SK-N-SH (cell line): ENCODE data around the gene FAM156B. TPM values are rescaled to one million over a fixed set of nuclear protein-coding genes. Genes with fewer than 3 reads are reported as not detected.

ENCODE experiments used
- CTCF ChIA-PET: fragments of 300-600, 350-600 bp; formaldehyde crosslinking; extraction: SDS; loops from one replicate; lab custom pipeline; 2021; lab: Yijun Ruan, JAX
- POLR2A ChIA-PET: fragments of 350-600 bp; sonication (Branson Sonifier 250); formaldehyde crosslinking; extraction: SDS; loops from one replicate; lab custom pipeline; 2020; ENCODE audit warnings: antibody characterized with exemption, inconsistent platforms; lab: Yijun Ruan, JAX
- DNase-seq: peaks from one replicate; pipeline ENCODE4 v3.0.0; 2012
- H2AFZ ChIP-seq: fragments of 200-600 bp; sonication (generic); 2 replicates; pipeline ENCODE4 v1.8.1; 2016; ENCODE audit warnings: antibody characterized with exemption, mild to moderate bottlenecking, low read depth
- H3F3A ChIP-seq: fragments of 200-600 bp; sonication (generic); replicated peaks from 2 replicates; pipeline ENCODE3; 2016; ENCODE audit warnings: antibody characterized with exemption, mild to moderate bottlenecking; ENCODE audit not compliant: insufficient read depth
- H3K27ac ChIP-seq, 2 experiments: fragments of 200-500 bp in 1 of 2; fragments of 200-600 bp in 1 of 2; sonication (Bioruptor generic) in 1 of 2; sonication (generic), shearing (Covaris generic) in 1 of 2; 2 replicates each; pipeline versions ENCODE4 v1.5.1 to v1.6.1; 2014 to 2016; ENCODE audit warnings: low read depth in 2 of 2, inconsistent platforms in 1 of 2, low read length in 1 of 2, mild to moderate bottlenecking in 1 of 2, mixed read lengths in 1 of 2
- H3K27me3 ChIP-seq: fragments of 200-600 bp; sonication (generic), shearing (Covaris generic); 2 replicates; pipeline ENCODE4 v1.6.1; 2016; ENCODE audit warnings: mixed run types; ENCODE audit not compliant: insufficient read depth
- H3K36me3 ChIP-seq, 2 experiments: fragments of 200-500 bp in 1 of 2; fragments of 200-600 bp in 1 of 2; sonication (Bioruptor generic) in 1 of 2; sonication (generic) in 1 of 2; replicated peaks in 1 of 2; 2 replicates each; pipeline versions ENCODE3 to v1.5.1; 2014 to 2016; ENCODE audit warnings: low read length in 1 of 2, mild to moderate bottlenecking in 1 of 2; ENCODE audit not compliant: insufficient read depth in 2 of 2, control insufficient read depth in 1 of 2
- H3K4me1 ChIP-seq, 2 experiments: fragments of 200-500 bp in 1 of 2; fragments of 200-600 bp in 1 of 2; sonication (Bioruptor generic) in 1 of 2; sonication (generic), shearing (Covaris generic) in 1 of 2; 2 replicates each; pipeline versions ENCODE4 v1.5.1 to v1.6.1; 2014 to 2016; ENCODE audit warnings: low read depth in 1 of 2, low read length in 1 of 2, mixed run types in 1 of 2; ENCODE audit not compliant: insufficient read depth in 2 of 2, control insufficient read depth in 1 of 2
- H3K4me2 ChIP-seq: fragments of 200-600 bp; sonication (generic), shearing (Covaris generic); 2 replicates; pipeline ENCODE4 v1.6.1; 2017; ENCODE audit warnings: mixed run types
- H3K4me3 ChIP-seq, 2 experiments: fragments of 200-500 bp in 1 of 2; fragments of 200-600 bp in 1 of 2; sonication (Bioruptor generic) in 1 of 2; sonication (generic), shearing (Covaris generic) in 1 of 2; 2 replicates each; pipeline versions ENCODE4 v1.5.1 to v1.8.1; 2014 to 2016; ENCODE audit warnings: low read depth in 2 of 2, inconsistent platforms in 1 of 2, low read length in 1 of 2, mild to moderate bottlenecking in 1 of 2, mixed read lengths in 1 of 2, moderate library complexity in 1 of 2
- H3K79me2 ChIP-seq: fragments of 200-600 bp; sonication (generic); 2 replicates; pipeline ENCODE4 v1.8.1; 2017; ENCODE audit warnings: mild to moderate bottlenecking; ENCODE audit not compliant: insufficient read depth
- H3K9ac ChIP-seq: fragments of 200-600 bp; sonication (generic); 2 replicates; pipeline ENCODE4 v1.6.1; 2017; ENCODE audit warnings: mixed run types
- H3K9me2 ChIP-seq: fragments of 200-600 bp; sonication (generic); 2 replicates; pipeline ENCODE4 v1.6.1; 2017; ENCODE audit warnings: mixed run types
- H3K9me3 ChIP-seq: fragments of 200-600 bp; sonication (generic); 2 replicates; pipeline ENCODE4 v1.6.1; 2017; ENCODE audit warnings: mixed run types, mild to moderate bottlenecking, moderate library complexity
- H4K20me1 ChIP-seq: fragments of 200-600 bp; sonication (generic); 2 replicates; pipeline ENCODE4 v1.6.1; 2017; ENCODE audit warnings: mild to moderate bottlenecking, mixed run types; ENCODE audit not compliant: insufficient read depth
- EZH2phosphoT487 ChIP-seq: fragments of 200-600 bp; sonication (generic); IDR thresholded peaks from 2 replicates; pipeline ENCODE4 v1.6.1; 2017; ENCODE audit warnings: low read depth, mixed run types, mild to moderate bottlenecking, antibody characterized with exemption, moderate library complexity, borderline replicate concordance
- FOXJ3 ChIP-seq: sonication (generic); formaldehyde crosslinking; IDR thresholded peaks from 2 replicates; pipeline ENCODE4 v1.5.1; 2020; ENCODE audit warnings: mild to moderate bottlenecking, missing genetic modification reagents
- FOXM1 ChIP-seq: IDR thresholded peaks from 2 replicates; pipeline ENCODE4 v1.4.0; 2012; ENCODE audit warnings: low read depth, mild to moderate bottlenecking
- GABPA ChIP-seq: IDR thresholded peaks from 2 replicates; pipeline ENCODE4 v1.4.0; 2012; ENCODE audit warnings: low read depth, mild to moderate bottlenecking
- GATA2 ChIP-seq: sonication (generic); formaldehyde crosslinking; IDR thresholded peaks from 2 replicates; pipeline ENCODE4 v1.5.0; 2020; ENCODE audit warnings: mild to moderate bottlenecking, missing genetic modification reagents
- JUND ChIP-seq: IDR thresholded peaks from 2 replicates; pipeline ENCODE4 v1.4.0; 2012
- NFIC ChIP-seq: IDR thresholded peaks from 2 replicates; pipeline ENCODE4 v1.4.0; 2012; ENCODE audit warnings: borderline replicate concordance
- POLR2AphosphoS5 ChIP-seq: IDR thresholded peaks from 2 replicates; pipeline ENCODE4 v1.6.1; 2012; ENCODE audit warnings: low read depth, low read length
- RAD21 ChIP-seq: IDR thresholded peaks from 2 replicates; pipeline ENCODE4 v1.6.1; 2012; ENCODE audit warnings: mild to moderate bottlenecking, low read length
- RCOR1 ChIP-seq: fragments of 150-350 bp; IDR thresholded peaks from 2 replicates; pipeline ENCODE4 v1.6.1; 2017; ENCODE audit warnings: antibody characterized with exemption, low read length
- REST ChIP-seq: IDR thresholded peaks from 2 replicates; pipeline ENCODE4 v1.6.1; 2012; ENCODE audit warnings: mild to moderate bottlenecking, low read depth, low read length, moderate library complexity
- YY1 ChIP-seq: IDR thresholded peaks from 2 replicates; pipeline ENCODE4 v1.4.0; 2012; ENCODE audit warnings: low read depth, mild to moderate bottlenecking
- WGBS: methylation state at CpG from one replicate; pipeline ENCODE4 v1.1.6; 2017; ENCODE audit warnings: low lambda C conversion rate; 5-methylcytosine and 5-hydroxymethylcytosine counted together
- polyA plus RNA-seq, 3 experiments: library from polyadenylated mRNA; depleted of rRNA; stranded (reverse); fragments of >200 nt; gene quantifications; 2 replicates each; pipeline ENCODE4 v1.2.3, GENCODE V29; 2012
- TF ChIP-seq, protein P1 (sequence below): IDR thresholded peaks from 2 replicates; pipeline ENCODE4; 2012

FAM156B gene
- polyA plus RNA-seq, 1 of the 3 experiments (the other 2 are of a cell fraction) = 73.9 TPM

DNA sequence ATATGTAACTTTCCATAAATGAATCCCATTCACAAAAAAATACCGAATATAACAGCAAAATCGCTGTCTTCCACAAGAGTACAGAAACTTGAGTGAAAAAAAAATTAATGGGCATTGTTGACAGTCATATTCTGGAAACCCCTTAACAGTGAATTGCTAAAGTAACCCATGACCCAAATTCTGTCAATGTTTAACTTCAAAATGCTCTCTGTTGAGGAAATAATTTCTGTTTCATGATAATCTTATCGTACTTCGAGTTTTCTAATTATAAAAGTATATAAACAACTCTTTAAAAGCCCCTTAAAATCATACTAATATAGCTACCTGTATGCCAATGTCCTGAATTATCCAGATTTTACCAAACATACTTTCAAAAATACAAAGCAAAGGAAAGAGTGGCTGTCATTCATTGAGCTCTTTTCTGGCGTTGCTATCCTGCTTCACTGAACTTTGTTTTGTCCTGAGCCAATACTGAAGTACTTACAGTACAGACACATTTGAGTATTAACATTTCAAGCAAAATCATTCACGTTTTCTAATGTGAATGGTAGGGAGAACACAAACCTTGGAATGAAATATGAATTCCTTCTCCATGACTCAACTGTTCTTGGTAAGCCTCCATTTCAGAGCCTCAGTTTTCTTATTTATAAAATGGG lies 31.7 kb upstream of the FAM156B start:
- no peaks in the 10 kb centered on the region for H3K9me2 ChIP-seq
- no peak overlapping the region for H3K27ac ChIP-seq
- DNase-seq = no peak
- 3% methylated on average over 6 of the region's 6 CpGs for WGBS
- H3F3A ChIP-seq = no peaks in the 10 kb centered on the region
- H3K4me2 ChIP-seq = no peak overlapping the region
- H3K4me1 ChIP-seq = no peaks in the 10 kb centered on the region
- ChIA-PET POLR2A (no interaction called here), CTCF (no interaction called here)
- H2AFZ ChIP-seq = no peak overlapping the region
- TF ChIP-seq, protein P1, sequence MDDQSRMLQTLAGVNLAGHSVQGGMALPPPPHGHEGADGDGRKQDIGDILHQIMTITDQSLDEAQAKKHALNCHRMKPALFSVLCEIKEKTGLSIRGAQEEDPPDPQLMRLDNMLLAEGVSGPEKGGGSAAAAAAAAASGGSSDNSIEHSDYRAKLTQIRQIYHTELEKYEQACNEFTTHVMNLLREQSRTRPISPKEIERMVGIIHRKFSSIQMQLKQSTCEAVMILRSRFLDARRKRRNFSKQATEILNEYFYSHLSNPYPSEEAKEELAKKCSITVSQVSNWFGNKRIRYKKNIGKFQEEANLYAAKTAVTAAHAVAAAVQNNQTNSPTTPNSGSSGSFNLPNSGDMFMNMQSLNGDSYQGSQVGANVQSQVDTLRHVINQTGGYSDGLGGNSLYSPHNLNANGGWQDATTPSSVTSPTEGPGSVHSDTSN = no peak
- TF ChIP-seq NFIC (no peak), REST (no peak), RAD21 (no peak), GABPA (no peak), FOXJ3 (no peak), RCOR1 (no peak), GATA2 (CRISPR knock-in tag) (no peak), EZH2phosphoT487 (no peak), FOXM1 (no peak), JUND (no peak), POLR2AphosphoS5 (no peak), YY1 (no peak)
- no peaks in the 10 kb centered on the region for H3K79me2 ChIP-seq
- H3K9ac ChIP-seq = no peak overlapping the region
- no peaks in the 10 kb centered on the region for H4K20me1 ChIP-seq
- no peaks in the 10 kb centered on the region for H3K36me3 ChIP-seq
- H3K27me3 ChIP-seq = peaks cover 26% of the 10 kb centered on the region; the same call in 1 of the 2 replicates
- no peak overlapping the region for H3K4me3 ChIP-seq
- no peaks in the 10 kb centered on the region for H3K9me3 ChIP-seq
